Globus pallidus (tissue), 1 donor: ENCODE results near the gene RIPPLY3.

Source experiments
- DNase-seq: peaks from one replicate; pipeline ENCODE4 v3.0.0-alpha.2; 2015; ENCODE audit warnings: low spot score

The RIPPLY3 gene

DNA sequence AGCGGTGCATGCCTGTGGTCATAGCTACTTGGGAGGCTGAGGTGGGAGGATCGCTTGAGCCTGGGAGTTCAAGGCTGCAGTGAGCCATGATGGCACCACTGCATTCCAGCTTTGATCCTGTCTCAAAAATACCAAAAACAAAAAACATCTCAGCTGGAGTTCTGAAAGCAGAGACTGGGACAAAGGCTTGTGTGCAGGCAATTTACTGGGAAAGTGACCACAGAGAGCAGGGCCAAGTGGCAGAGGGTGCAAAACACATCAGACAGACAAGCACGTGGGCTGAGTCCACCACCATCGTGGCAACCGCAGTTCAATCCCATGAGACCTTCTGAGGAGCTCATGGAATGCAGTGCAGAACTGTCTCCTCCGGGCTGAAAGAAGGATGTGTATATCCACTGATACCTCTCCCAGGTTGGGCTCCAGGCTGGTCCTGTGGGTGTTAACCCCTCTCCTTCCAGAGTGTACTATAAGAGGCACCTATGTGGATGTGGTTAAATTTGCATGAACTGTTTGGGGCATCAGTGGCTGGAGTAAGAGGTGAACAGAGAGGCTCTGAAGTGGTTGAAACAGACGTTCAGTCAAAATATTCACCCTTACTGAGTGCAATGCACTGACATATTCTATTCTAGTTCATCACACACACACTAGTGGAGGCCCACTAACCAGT is 55.6 kb downstream of the RIPPLY3 start:
- DNase-seq, result no peak

DNA sequence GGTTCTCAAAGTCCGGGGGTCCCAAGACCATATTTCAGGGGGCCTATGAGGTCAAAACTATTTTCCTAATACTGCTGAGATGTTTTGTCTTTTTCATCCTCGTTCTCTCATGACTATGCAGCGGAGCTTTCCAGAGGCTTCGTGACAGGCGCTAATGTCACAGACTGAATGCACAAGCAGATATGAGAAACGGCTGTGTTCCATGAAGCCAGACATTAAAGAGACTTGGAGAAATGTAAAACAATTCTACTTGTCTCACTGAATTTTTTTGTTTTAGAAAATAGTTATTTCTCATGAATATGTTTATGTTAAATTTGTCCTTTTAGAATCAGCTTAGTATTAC is 56.1 kb downstream of the RIPPLY3 start:
- DNase-seq, result no peak

DNA sequence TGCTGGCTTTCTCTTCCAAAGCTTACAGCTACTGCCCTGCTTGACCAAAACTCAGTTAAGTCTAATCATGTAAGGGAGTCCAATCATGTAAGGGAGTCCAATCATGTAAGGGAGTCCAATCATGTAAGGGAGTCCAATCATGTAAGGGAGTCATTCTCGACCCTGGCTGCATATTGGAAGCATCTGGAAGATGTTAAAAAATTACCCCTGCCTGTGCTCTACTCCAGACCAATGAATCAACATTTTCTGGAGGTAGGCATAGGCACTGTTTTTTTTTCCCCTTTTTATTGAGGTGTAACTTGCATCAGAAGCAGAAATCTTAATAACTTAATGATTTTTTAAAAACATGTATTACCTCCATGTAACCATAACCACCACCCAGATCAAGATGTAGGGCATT is 56.9 kb downstream of the RIPPLY3 start:
- no peak for DNase-seq

DNA sequence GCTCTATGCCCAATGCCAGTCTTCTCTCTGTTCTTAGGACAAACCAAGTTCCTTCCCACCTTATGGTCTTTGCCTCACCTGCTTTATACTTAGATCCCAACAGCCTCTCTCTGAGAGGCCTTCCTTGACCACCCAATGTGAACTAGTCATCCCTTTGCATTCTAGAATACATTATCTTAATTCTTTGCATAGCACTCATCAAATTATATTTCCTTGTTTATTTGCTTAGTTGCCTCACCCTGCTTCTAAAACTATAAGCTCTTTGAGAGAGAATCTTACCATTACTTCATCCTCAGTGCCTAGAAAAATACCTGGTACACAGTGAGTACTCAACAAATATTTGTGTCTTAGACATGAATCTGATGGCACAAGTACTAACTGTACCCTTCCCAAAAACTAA is 58.3 kb downstream of the RIPPLY3 start:
- no peak for DNase-seq

DNA sequence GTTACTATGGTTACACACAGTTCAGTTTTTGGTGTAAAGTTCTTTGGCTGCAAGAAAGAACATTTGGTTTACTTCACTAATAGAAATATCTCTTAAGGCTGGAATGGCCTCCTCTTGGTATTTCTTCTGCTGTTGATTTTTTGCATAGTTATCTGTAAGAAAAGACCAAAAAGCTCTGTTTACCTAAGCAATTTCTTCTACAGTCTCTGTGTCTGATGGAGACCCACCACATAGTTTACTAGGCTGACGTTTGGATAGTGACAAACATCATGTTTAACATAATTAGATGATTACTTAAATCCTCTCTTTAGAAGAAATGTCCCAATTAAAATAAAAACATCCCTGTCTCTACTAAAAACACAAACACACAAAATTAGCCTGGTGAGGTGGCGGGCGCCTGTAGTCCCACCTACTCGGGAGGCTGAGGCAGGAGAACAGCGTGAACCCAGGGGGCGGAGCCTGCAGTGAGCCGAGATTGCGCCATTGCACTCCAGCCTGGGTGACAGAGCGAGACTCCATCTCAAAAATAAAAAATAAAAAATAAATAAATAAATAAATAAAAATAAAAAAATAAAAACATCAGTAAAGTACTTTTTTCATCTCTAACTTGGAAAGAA is 59.2 kb downstream of the RIPPLY3 start:
- DNase-seq, result no peak
